NCI-H774 (cell line): ENCODE results near the gene ACLY.

Experiments used
- DNase-seq: peaks from one replicate; lab custom pipeline; 2025; lab: John Stamatoyannopoulos, UW

ACLY gene

GRCh38 chr17:41918314-41919164 lies at the start of gene ACLY:
Gene ACLY, minus strand, starts transcription at chr17:41918951. Its CDS starts 5,078 bp downstream, at chr17:41913873.
- peak; percentile 99 for DNase-seq

- no peak for DNase-seq
These were observed 49.3 kb upstream of the ACLY start for GRCh38 chr17:41967921-41968578.

GRCh38 chr17:41967141-41967920 lies 48.6 kb upstream of the ACLY start:
- DNase-seq, result peak; percentile 51

- peak; percentile 95 for DNase-seq
These were observed 47.9 kb upstream of the ACLY start, which contains the start of gene CNP for GRCh38 chr17:41966463-41967140. Gene CNP, plus strand, starts transcription at chr17:41966795. Its CDS starts 90 bp downstream, at chr17:41966885.

- peak; percentile 96 for DNase-seq
These were observed 47.1 kb upstream of the ACLY start for GRCh38 chr17:41965694-41966462.

GRCh38 chr17:41962768-41963434 lies 44.1 kb upstream of the ACLY start:
- peak; percentile 49 for DNase-seq

- DNase-seq, result no peak
These were observed 43.4 kb upstream of the ACLY start for GRCh38 chr17:41962111-41962510.

- no peak for DNase-seq
These were observed 40.8 kb upstream of the ACLY start for GRCh38 chr17:41959336-41960095.

- no peak for DNase-seq
These were observed 40.2 kb upstream of the ACLY start for GRCh38 chr17:41959030-41959335.

- DNase-seq, result no peak
These were observed 39.2 kb upstream of the ACLY start for GRCh38 chr17:41957869-41958439.

GRCh38 chr17:41957031-41957868 lies 38.5 kb upstream of the ACLY start:
- DNase-seq, result no peak

- DNase-seq, result no peak
These were observed 37.8 kb upstream of the ACLY start for GRCh38 chr17:41956522-41956921.

- DNase-seq, result no peak
These were observed 30.2 kb upstream of the ACLY start for GRCh38 chr17:41948762-41949460.

- DNase-seq, result no peak
These were observed 26.2 kb upstream of the ACLY start for GRCh38 chr17:41944943-41945342.

- DNase-seq, result no peak
These were observed 24.7 kb upstream of the ACLY start for GRCh38 chr17:41943492-41943891.

GRCh38 chr17:41942626-41943373 lies 24.0 kb upstream of the ACLY start:
- DNase-seq, result no peak

- DNase-seq, result no peak
These were observed 22.4 kb upstream of the ACLY start for GRCh38 chr17:41941168-41941567.
